WTC11 (cell line): ENCODE results near the gene NSUN7.

Source experiments
- CREB1 ChIP-seq: sonication (generic); formaldehyde crosslinking; IDR thresholded peaks from 2 replicates; pipeline ENCODE4 v1.8.0; 2023; ENCODE audit warnings: mild to moderate bottlenecking, missing genetic modification reagents
- FOXP1 ChIP-seq: sonication (generic); formaldehyde crosslinking; IDR thresholded peaks from 2 replicates; pipeline ENCODE4 v1.8.0; 2022; ENCODE audit warnings: missing genetic modification reagents, mild to moderate bottlenecking, moderate library complexity, borderline replicate concordance
- MXD4 ChIP-seq: fragments of 250-450 bp; sonication (Bioruptor Pico); IDR thresholded peaks from 2 replicates; pipeline ENCODE4 v1.8.0; 2021; ENCODE audit warnings: mild to moderate bottlenecking, moderate library complexity, borderline replicate concordance
- NR2C2 ChIP-seq: sonication (generic); formaldehyde crosslinking; IDR thresholded peaks from 2 replicates; pipeline ENCODE4 v1.8.0; 2022; ENCODE audit warnings: mild to moderate bottlenecking, missing genetic modification reagents
- TF ChIP-seq, protein P1 (sequence below): fragments of 200-600 bp; IDR thresholded peaks from 2 replicates; pipeline ENCODE4 v1.8.0; 2022; ENCODE audit warnings: antibody characterized with exemption

DNA sequence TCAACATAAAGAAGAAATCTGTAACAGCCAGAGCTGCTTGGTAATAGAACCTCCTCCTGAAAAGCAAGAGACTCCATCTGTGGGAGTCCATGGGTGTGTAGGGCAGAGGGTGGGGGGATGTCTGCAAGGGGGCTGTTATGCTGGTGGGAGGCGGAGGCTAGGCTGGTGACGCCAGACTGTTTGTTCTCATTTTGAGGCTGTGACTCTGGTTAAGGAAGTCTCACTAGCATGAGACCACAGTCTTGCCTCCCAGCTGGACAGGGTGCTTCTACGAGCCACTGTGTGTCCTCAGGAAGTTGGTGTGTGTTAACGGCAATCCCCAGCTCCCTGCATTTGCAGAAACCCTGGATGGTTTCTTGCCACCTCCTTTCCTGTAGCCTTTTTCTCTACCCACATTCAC is 79.8 kb downstream of the NSUN7 start:
- TF ChIP-seq CREB1 (no peak), MXD4 (no peak), FOXP1 (no peak), NR2C2 (CRISPR knock-in tag) (no peak)
- TF ChIP-seq, protein P1, sequence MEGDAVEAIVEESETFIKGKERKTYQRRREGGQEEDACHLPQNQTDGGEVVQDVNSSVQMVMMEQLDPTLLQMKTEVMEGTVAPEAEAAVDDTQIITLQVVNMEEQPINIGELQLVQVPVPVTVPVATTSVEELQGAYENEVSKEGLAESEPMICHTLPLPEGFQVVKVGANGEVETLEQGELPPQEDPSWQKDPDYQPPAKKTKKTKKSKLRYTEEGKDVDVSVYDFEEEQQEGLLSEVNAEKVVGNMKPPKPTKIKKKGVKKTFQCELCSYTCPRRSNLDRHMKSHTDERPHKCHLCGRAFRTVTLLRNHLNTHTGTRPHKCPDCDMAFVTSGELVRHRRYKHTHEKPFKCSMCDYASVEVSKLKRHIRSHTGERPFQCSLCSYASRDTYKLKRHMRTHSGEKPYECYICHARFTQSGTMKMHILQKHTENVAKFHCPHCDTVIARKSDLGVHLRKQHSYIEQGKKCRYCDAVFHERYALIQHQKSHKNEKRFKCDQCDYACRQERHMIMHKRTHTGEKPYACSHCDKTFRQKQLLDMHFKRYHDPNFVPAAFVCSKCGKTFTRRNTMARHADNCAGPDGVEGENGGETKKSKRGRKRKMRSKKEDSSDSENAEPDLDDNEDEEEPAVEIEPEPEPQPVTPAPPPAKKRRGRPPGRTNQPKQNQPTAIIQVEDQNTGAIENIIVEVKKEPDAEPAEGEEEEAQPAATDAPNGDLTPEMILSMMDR: no peak
